HEK293 (cell line): ENCODE measurements around the gene CEBPB.

Experiments
- EGR2 ChIP-seq: fragments of 450-650 bp; formaldehyde crosslinking; IDR thresholded peaks from 2 replicates; pipeline ENCODE4 v1.5.1; 2016; ENCODE audit warnings: low read depth, missing biosample characterization, missing genetic modification characterization
- HOXC10 ChIP-seq: sonication (generic); formaldehyde crosslinking; IDR thresholded peaks from 2 replicates; pipeline ENCODE4 v1.8.1; 2023; ENCODE audit warnings: mild to moderate bottlenecking, missing genetic modification reagents
- OSR2 ChIP-seq: fragments of 450-650 bp; formaldehyde crosslinking; IDR thresholded peaks from 2 replicates; pipeline ENCODE4 v1.5.1; 2016; ENCODE audit warnings: missing biosample characterization, missing genetic modification characterization
- SETDB1 ChIP-seq: IDR thresholded peaks from one replicate; pipeline ENCODE4 v1.6.1; 2017; ENCODE audit warnings: mild to moderate bottlenecking, low read length, moderate library complexity, mixed read lengths; ENCODE audit not compliant: insufficient read length
- SP2 ChIP-seq: fragments of 450-650 bp; formaldehyde crosslinking; IDR thresholded peaks from 2 replicates; pipeline ENCODE4 v1.5.1; 2016; ENCODE audit warnings: missing biosample characterization, missing genetic modification characterization
- SP3 ChIP-seq: fragments of 450-650 bp; formaldehyde crosslinking; IDR thresholded peaks from 2 replicates; pipeline ENCODE4 v1.5.1; 2016; ENCODE audit warnings: missing biosample characterization, missing genetic modification characterization
- ZBTB17 ChIP-seq: fragments of 450-650 bp; formaldehyde crosslinking; IDR thresholded peaks from 2 replicates; pipeline ENCODE4 v1.5.1; 2016; ENCODE audit warnings: missing biosample characterization, missing genetic modification characterization
- ZBTB48 ChIP-seq: fragments of 450-650 bp; formaldehyde crosslinking; IDR thresholded peaks from 2 replicates; pipeline ENCODE4 v1.5.1; 2016; ENCODE audit warnings: missing biosample characterization, missing genetic modification characterization
- ZBTB7A ChIP-seq: fragments of 450-650 bp; formaldehyde crosslinking; IDR thresholded peaks from 2 replicates; pipeline ENCODE4 v1.5.1; 2016; ENCODE audit warnings: low read depth, missing biosample characterization, missing genetic modification characterization
- ZFHX2 ChIP-seq: fragments of 450-650 bp; formaldehyde crosslinking; conservative IDR thresholded peaks from 2 replicates; pipeline ENCODE4 v1.5.1; 2016; ENCODE audit warnings: missing biosample characterization, missing genetic modification characterization
- ZFP41 ChIP-seq: fragments of 450-650 bp; formaldehyde crosslinking; IDR thresholded peaks from 2 replicates; pipeline ENCODE4 v1.5.1; 2016; ENCODE audit warnings: missing biosample characterization, missing genetic modification characterization, borderline replicate concordance
- ZNF10 ChIP-seq: fragments of 450-650 bp; formaldehyde crosslinking; IDR thresholded peaks from 2 replicates; pipeline ENCODE4 v1.5.1; 2017; ENCODE audit warnings: missing biosample characterization, missing genetic modification characterization
- ZNF114 ChIP-seq: fragments of 450-650 bp; formaldehyde crosslinking; IDR thresholded peaks from 2 replicates; pipeline ENCODE4 v1.5.0; 2017; ENCODE audit warnings: missing biosample characterization, missing genetic modification characterization
- ZNF169 ChIP-seq: fragments of 450-650 bp; formaldehyde crosslinking; IDR thresholded peaks from 2 replicates; pipeline ENCODE4 v1.5.1; 2016; ENCODE audit warnings: missing biosample characterization, missing genetic modification characterization
- ZNF2 ChIP-seq: fragments of 450-650 bp; formaldehyde crosslinking; IDR thresholded peaks from 2 replicates; pipeline ENCODE4 v1.5.1; 2016; ENCODE audit warnings: missing biosample characterization, missing genetic modification characterization
- ZNF23 ChIP-seq: fragments of 450-650 bp; formaldehyde crosslinking; IDR thresholded peaks from 2 replicates; pipeline ENCODE4 v1.5.1; 2016; ENCODE audit warnings: missing biosample characterization, missing genetic modification characterization, borderline replicate concordance
- ZNF266 ChIP-seq: fragments of 450-650 bp; formaldehyde crosslinking; IDR thresholded peaks from 2 replicates; pipeline ENCODE4 v1.5.1; 2016; ENCODE audit warnings: missing biosample characterization, missing genetic modification characterization, low read depth
- ZNF324 ChIP-seq: fragments of 450-650 bp; formaldehyde crosslinking; IDR thresholded peaks from 2 replicates; pipeline ENCODE4 v1.5.1; 2016; ENCODE audit warnings: missing biosample characterization, missing genetic modification characterization
- ZNF341 ChIP-seq: fragments of 450-650 bp; formaldehyde crosslinking; IDR thresholded peaks from 2 replicates; pipeline ENCODE4; 2016; ENCODE audit warnings: low read depth, missing biosample characterization, missing genetic modification characterization
- ZNF366 ChIP-seq: fragments of 450-650 bp; formaldehyde crosslinking; conservative IDR thresholded peaks from 2 replicates; pipeline ENCODE4 v1.5.1; 2016; ENCODE audit warnings: missing biosample characterization, missing genetic modification characterization
- ZNF37A ChIP-seq: fragments of 450-650 bp; IDR thresholded peaks from 2 replicates; pipeline ENCODE4 v1.5.1; 2018; ENCODE audit warnings: missing biosample characterization, missing genetic modification characterization
- ZNF423 ChIP-seq: fragments of 450-650 bp; formaldehyde crosslinking; IDR thresholded peaks from 2 replicates; pipeline ENCODE4 v1.5.1; 2016; ENCODE audit warnings: missing biosample characterization, missing genetic modification characterization
- ZNF426 ChIP-seq: fragments of 450-650 bp; formaldehyde crosslinking; IDR thresholded peaks from 2 replicates; pipeline ENCODE4 v1.5.1; 2017; ENCODE audit warnings: missing biosample characterization, missing genetic modification characterization, mild to moderate bottlenecking, inconsistent platforms, moderate library complexity
- ZNF48 ChIP-seq: fragments of 450-650 bp; formaldehyde crosslinking; IDR thresholded peaks from 2 replicates; pipeline ENCODE4 v1.5.1; 2016; ENCODE audit warnings: missing biosample characterization, missing genetic modification characterization
- ZNF549 ChIP-seq: fragments of 450-650 bp; IDR thresholded peaks from 2 replicates; pipeline ENCODE4 v1.5.1; 2018; ENCODE audit warnings: missing biosample characterization, missing genetic modification characterization, mild to moderate bottlenecking, inconsistent platforms, moderate library complexity
- ZNF621 ChIP-seq: fragments of 450-650 bp; formaldehyde crosslinking; IDR thresholded peaks from 2 replicates; pipeline ENCODE4 v1.5.1; 2017; ENCODE audit warnings: missing biosample characterization, missing genetic modification characterization
- ZNF658 ChIP-seq: fragments of 450-650 bp; formaldehyde crosslinking; IDR thresholded peaks from 2 replicates; pipeline ENCODE4; 2016; ENCODE audit warnings: missing biosample characterization, missing genetic modification characterization
- ZNF830 ChIP-seq: fragments of 450-650 bp; IDR thresholded peaks from 2 replicates; pipeline ENCODE4 v1.5.0; 2018; ENCODE audit warnings: missing biosample characterization, missing genetic modification characterization, low read depth, mild to moderate bottlenecking, moderate library complexity
- TF ChIP-seq, protein P1 (sequence below): fragments of 450-650 bp; formaldehyde crosslinking; IDR thresholded peaks from 2 replicates; pipeline ENCODE4 v1.5.1; 2016; ENCODE audit warnings: missing biosample characterization, missing genetic modification characterization
- TF ChIP-seq, protein P2 (sequence below): fragments of 450-650 bp; IDR thresholded peaks from 2 replicates; pipeline ENCODE4 v1.5.1; 2018; ENCODE audit warnings: missing biosample characterization, missing genetic modification characterization
- TF ChIP-seq, protein P3 (sequence below): fragments of 450-650 bp; formaldehyde crosslinking; IDR thresholded peaks from 2 replicates; pipeline ENCODE4 v1.5.1; 2016; ENCODE audit warnings: missing biosample characterization, missing genetic modification characterization
- TF ChIP-seq, protein P4 (sequence below): fragments of 450-650 bp; formaldehyde crosslinking; IDR thresholded peaks from 2 replicates; pipeline ENCODE4 v1.5.1; 2016; ENCODE audit warnings: missing biosample characterization, missing genetic modification characterization, borderline replicate concordance

CEBPB gene

DNA sequence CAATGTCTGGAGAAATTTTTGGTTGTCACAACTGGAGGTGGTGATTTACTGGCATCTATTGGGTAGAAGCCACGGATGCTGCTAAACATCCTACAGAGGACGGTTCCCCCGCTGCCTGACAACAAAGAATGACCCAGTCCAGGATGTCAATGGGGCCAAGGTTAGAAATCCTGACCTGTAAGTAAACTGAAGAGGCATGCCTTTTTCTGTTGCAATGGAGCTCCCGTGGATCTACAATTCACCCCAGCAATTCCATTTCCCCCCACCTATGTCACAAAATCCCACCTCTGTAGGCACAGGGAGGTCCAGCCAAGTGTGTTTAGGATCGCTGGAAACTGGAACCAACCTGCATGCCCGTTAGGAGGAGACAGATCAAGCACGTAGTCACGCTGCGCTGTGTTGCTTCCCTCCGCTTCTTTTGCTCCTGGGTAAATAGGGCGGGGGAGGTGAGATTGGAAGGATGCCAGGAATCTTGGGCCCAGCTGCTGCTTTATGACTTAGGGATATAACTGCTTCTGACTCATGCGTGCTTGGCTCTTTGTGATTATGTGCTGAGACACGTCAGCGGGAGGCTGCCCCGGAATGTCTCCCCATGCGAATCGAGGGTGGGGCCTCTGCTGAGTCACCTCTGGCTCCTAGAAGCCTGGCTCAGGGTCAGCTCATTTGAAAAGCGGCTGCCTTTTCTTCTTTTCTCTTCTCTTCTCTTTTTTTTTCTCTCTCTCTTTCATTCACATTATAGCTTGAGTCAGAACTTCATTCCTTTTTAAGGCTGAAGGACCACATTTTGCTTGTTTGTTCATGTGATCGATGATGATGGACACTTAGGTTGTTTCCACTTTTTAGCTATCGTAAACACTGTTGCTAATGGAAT lies 24.7 kb upstream of the CEBPB start (continued):
- TF ChIP-seq, protein P1, sequence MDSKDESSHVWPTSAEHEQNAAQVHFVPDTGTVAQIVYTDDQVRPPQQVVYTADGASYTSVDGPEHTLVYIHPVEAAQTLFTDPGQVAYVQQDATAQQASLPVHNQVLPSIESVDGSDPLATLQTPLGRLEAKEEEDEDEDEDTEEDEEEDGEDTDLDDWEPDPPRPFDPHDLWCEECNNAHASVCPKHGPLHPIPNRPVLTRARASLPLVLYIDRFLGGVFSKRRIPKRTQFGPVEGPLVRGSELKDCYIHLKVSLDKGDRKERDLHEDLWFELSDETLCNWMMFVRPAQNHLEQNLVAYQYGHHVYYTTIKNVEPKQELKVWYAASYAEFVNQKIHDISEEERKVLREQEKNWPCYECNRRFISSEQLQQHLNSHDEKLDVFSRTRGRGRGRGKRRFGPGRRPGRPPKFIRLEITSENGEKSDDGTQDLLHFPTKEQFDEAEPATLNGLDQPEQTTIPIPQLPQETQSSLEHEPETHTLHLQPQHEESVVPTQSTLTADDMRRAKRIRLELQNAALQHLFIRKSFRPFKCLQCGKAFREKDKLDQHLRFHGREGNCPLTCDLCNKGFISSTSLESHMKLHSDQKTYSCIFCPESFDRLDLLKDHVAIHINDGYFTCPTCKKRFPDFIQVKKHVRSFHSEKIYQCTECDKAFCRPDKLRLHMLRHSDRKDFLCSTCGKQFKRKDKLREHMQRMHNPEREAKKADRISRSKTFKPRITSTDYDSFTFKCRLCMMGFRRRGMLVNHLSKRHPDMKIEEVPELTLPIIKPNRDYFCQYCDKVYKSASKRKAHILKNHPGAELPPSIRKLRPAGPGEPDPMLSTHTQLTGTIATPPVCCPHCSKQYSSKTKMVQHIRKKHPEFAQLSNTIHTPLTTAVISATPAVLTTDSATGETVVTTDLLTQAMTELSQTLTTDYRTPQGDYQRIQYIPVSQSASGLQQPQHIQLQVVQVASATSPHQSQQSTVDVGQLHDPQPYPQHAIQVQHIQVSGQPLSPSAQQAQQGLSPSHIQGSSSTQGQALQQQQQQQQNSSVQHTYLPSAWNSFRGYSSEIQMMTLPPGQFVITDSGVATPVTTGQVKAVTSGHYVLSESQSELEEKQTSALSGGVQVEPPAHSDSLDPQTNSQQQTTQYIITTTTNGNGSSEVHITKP (tag by site-specific recombination) = peak; percentile 87
- TF ChIP-seq SETDB1 (no peak), ZBTB17 (tag by site-specific recombination) (peak; percentile 95), ZNF366 (tag by site-specific recombination) (peak; percentile 95), ZNF324 (peak; percentile 94), SP3 (tag by site-specific recombination) (peak; percentile 72), HOXC10 (no peak), ZBTB7A (tag by site-specific recombination) (peak; percentile 66; the same call in 1 of the 2 replicates), ZNF114 (tag by site-specific recombination) (no peak), ZFP41 (no peak), ZNF37A (tag by site-specific recombination) (no peak; the same call in 1 of the 2 replicates), ZNF549 (tag by site-specific recombination) (no peak), EGR2 (tag by site-specific recombination) (peak; percentile 57; the same call in 1 of the 2 replicates), ZNF48 (tag by site-specific recombination) (no peak), ZNF830 (tag by site-specific recombination) (no peak), ZNF266 (tag by site-specific recombination) (no peak), ZBTB48 (tag by site-specific recombination) (peak; percentile 90), ZNF341 (tag by site-specific recombination) (peak; percentile 80), ZNF621 (tag by site-specific recombination) (no peak), OSR2 (tag by site-specific recombination) (peak; percentile 98), SP2 (tag by site-specific recombination) (peak; percentile 69), ZNF2 (tag by site-specific recombination) (no peak; the same call in 1 of the 2 replicates), ZNF423 (tag by site-specific recombination) (0 out of 2 replicates have a peak, but pooled peaks have one; percentile 59), ZNF169 (tag by site-specific recombination) (no peak), ZNF23 (tag by site-specific recombination) (no peak), ZNF658 (tag by site-specific recombination) (no peak), ZNF426 (tag by site-specific recombination) (no peak), ZFHX2 (tag by site-specific recombination) (peak; percentile 71), ZNF10 (0 out of 2 replicates have a peak, but pooled peaks have one; percentile 43)
- TF ChIP-seq, protein P2, sequence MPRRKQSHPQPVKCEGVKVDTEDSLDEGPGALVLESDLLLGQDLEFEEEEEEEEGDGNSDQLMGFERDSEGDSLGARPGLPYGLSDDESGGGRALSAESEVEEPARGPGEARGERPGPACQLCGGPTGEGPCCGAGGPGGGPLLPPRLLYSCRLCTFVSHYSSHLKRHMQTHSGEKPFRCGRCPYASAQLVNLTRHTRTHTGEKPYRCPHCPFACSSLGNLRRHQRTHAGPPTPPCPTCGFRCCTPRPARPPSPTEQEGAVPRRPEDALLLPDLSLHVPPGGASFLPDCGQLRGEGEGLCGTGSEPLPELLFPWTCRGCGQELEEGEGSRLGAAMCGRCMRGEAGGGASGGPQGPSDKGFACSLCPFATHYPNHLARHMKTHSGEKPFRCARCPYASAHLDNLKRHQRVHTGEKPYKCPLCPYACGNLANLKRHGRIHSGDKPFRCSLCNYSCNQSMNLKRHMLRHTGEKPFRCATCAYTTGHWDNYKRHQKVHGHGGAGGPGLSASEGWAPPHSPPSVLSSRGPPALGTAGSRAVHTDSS (tag by site-specific recombination) = peak; percentile 35
- TF ChIP-seq, protein P3, sequence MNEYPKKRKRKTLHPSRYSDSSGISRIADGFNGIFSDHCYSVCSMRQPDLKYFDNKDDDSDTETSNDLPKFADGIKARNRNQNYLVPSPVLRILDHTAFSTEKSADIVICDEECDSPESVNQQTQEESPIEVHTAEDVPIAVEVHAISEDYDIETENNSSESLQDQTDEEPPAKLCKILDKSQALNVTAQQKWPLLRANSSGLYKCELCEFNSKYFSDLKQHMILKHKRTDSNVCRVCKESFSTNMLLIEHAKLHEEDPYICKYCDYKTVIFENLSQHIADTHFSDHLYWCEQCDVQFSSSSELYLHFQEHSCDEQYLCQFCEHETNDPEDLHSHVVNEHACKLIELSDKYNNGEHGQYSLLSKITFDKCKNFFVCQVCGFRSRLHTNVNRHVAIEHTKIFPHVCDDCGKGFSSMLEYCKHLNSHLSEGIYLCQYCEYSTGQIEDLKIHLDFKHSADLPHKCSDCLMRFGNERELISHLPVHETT = peak; percentile 97
- TF ChIP-seq, protein P4, sequence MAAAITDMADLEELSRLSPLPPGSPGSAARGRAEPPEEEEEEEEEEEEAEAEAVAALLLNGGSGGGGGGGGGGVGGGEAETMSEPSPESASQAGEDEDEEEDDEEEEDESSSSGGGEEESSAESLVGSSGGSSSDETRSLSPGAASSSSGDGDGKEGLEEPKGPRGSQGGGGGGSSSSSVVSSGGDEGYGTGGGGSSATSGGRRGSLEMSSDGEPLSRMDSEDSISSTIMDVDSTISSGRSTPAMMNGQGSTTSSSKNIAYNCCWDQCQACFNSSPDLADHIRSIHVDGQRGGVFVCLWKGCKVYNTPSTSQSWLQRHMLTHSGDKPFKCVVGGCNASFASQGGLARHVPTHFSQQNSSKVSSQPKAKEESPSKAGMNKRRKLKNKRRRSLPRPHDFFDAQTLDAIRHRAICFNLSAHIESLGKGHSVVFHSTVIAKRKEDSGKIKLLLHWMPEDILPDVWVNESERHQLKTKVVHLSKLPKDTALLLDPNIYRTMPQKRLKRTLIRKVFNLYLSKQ (tag by site-specific recombination) = no peak
